OCI-M2 (cell line): ENCODE results near the gene PRKAR2B.
"Not testable (repeated sequence)": the region's sequence is repeated elsewhere in the genome, so short reads cannot be mapped to it uniquely, and the experiment has no call there.

Source experiments
- DNase-seq: peaks from one replicate; lab custom pipeline; 2025; ENCODE audit not compliant: unreplicated experiment; lab: John Stamatoyannopoulos, UW

PRKAR2B gene

GRCh38 chr7:107076781-107077698 lies 32.5 kb downstream of the PRKAR2B start:
- no peak for DNase-seq

DNA sequence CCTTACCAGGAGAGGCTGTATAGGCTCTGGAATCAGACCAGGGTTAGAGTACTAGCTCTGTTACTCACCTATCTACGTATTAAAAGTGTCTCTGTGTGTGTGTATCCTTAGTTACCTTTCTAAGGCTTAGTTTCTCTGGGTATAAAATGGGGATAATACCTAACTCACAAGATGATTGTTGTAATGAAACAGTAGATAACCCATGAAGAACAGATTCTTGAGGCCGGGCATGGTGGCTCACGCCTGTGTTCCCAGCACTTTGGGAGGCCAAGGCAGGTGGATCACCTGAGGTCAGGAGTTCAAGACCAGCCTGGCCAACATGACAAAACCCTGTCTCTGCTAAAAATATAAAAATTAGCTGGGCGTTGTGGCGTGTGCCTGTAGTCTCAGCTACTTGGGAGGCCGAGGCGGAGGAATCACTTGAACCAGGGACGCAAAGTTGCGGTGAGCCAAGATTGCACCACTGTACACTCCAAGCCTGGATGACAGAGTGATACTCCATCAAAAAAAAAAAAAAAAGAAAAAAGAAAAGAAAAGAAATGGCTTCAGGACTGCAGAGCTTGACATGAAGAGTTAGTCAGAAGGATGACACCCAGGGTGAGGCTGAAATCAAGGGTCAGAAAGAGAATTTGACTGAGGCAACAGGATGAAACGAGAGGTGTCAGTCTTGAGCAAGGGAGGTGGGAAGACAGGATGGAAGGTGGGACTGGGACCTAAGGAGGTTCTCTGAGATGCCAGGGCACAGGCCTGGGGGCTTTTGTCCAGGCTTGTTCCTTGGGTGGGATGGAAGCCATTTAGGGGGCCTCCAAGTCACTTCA lies 33.4 kb downstream of the PRKAR2B start:
- DNase-seq = no peak

DNA sequence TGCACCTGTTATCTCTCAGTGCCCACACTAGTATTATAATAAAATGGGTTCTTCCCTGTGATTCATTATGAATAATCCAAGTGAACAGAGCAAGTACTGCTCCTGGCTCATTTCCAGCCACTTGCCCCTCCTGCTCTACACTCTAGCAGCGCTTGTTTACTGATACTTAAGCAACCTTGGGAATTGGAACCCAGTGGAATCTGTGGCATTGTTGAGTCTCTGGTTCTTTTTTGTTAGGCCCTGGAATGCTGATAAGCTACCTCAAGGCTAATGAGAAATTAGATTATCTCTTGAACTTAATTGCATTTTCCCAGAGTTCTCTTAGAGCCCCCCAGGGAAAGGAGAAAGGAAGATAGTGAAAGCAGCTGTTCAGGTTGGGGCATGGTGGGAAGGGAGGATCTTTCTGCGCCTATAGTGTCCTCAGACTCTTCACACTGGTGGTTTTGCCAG lies 34.0 kb downstream of the PRKAR2B start:
- no peak for DNase-seq

GRCh38 chr7:107079212-107079940 lies 34.9 kb downstream of the PRKAR2B start:
- DNase-seq = no peak

GRCh38 chr7:107080099-107080505 lies 35.6 kb downstream of the PRKAR2B start:
- DNase-seq = no peak

- DNase-seq = no peak
Observed at GRCh38 chr7:107080533-107080932, 36.0 kb downstream of the PRKAR2B start.

DNA sequence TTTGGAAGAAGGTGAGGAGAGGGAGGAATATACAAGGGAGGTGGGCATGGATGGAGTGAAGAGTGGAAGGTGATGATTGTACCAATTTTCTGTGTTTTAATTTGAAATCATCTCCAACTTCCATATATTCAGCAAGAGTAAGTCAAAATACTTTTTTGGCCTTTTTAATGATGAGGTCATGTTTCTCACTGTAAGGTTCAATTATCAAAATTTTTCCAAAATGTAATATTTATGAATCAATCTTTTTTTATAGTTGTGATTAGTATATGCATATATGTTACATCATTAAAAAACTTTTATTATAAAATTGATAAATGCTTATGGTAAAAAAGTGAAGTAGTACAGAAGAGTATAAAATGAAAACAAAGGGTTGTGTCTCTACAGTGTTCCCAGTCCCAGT lies 40.7 kb downstream of the PRKAR2B start:
- no peak for DNase-seq

- no peak for DNase-seq
Observed at GRCh38 chr7:107089627-107090026, 45.1 kb downstream of the PRKAR2B start.

DNA sequence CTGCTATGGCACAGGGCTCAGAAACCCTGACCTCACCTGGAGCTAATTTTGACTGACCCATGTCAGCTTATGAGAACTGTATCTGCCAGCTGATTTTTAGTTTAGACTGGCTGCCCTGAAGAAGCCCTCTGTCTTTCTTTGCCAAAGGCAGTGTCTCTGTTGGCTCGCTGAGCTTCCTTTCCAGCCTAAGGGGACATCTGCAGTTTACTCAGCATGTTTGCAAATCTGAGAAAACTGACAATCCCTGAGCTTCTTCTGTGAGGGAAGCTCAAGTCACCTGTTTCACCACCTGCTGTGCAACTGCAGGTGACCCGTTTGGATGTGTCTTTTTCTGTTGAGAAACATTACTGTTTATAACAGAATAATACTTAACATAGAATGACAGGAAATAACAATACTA lies 46.0 kb downstream of the PRKAR2B start:
- no peak for DNase-seq

DNA sequence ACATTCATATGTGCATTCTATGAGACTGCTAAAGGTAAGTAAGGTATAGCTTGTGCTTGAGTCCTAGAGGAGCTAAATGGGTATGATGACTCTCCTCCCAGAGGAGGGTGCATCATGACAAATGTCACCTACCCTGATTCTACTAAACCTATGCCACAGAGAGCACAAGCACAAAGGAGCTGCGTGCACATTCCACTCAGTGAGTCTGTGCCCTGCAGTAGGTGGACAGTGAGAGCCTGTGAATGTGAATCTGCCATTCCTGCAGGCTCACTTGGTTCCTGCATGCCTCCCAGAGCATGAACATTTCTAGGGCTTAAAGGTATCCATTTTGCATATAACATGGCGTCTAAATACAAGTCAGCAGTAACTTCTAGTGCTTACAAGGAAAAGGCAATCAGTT lies 46.8 kb downstream of the PRKAR2B start:
- no peak for DNase-seq

DNA sequence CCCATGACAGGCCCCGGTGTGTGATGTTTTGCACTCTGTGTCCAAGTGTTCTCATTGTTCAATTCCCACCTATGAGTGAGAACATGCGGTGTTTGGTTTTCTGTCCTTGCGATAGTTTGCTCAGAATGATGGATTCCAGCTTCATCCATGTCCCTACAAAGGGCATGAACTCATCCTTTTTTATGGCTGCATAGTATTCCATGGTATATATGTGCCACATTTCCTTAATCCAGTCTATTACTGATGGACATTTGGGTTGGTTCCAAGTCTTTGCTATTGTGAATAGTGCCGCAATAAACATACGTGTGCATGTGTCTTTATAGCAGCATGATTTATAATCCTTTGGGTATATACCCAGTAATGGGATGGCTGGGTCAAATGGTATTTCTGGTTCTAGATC lies 49.2 kb downstream of the PRKAR2B start:
- DNase-seq = not testable (repeated sequence)

DNA sequence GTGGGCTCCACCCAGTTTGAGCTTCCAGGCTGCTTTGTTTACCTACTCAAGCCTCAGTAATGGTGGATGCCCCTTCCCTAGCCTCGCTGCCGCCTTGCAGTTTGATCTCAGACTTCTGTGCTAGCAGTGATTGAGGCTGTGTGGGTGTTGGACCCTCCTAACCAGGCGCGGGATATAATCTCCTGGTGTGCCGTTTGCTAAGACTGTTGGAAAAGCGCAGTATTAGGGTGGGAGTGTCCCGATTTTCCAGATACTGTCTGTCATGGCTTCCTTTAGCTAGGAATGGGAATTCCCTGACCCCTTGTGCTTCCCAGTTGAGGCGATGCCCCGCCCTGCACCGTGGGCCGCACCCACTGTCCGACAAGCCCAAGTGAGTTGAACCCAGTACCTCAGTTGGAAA lies 54.6 kb downstream of the PRKAR2B start:
- not testable (repeated sequence) for DNase-seq

GRCh38 chr7:107100824-107101223 lies 56.3 kb downstream of the PRKAR2B start:
- DNase-seq = no peak

DNA sequence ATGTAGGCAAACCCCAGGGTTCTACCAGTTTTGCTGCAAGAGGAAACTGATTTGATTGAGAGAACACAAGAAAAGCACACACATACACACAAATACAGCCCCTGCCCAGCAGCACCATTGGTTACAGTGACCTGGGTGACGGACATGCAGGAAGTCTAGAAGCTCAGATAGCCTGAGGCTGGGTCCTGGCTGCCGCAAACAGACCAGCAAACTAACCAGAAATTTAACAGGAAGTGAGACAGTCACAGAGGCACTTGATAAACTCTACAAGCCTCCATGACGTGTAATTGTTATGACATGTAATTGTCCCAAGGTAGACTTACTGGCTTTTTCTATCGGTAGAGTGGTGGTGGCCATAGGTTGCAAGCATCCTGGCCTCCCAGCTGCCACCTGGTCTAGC lies 58.9 kb downstream of the PRKAR2B start:
- no peak for DNase-seq

DNA sequence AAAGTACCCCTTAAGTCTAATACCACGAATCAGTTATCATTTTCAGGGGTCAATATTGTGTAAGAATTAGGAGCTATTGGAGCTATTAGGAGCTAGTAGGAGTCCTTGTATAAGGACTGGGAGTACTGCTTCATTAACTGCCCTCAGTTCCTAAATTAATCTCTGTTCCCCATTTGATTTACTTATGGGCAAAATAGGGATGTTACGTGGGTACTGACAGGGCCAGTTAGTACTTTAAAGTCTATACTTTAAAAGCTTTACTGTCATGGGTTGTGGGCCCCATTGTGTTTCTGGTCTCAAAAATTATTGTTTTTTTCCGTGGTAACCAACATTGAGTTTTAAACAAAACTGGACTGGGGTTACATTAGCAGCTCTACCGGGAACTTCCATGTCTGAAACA lies 60.3 kb downstream of the PRKAR2B start:
- no peak for DNase-seq

DNA sequence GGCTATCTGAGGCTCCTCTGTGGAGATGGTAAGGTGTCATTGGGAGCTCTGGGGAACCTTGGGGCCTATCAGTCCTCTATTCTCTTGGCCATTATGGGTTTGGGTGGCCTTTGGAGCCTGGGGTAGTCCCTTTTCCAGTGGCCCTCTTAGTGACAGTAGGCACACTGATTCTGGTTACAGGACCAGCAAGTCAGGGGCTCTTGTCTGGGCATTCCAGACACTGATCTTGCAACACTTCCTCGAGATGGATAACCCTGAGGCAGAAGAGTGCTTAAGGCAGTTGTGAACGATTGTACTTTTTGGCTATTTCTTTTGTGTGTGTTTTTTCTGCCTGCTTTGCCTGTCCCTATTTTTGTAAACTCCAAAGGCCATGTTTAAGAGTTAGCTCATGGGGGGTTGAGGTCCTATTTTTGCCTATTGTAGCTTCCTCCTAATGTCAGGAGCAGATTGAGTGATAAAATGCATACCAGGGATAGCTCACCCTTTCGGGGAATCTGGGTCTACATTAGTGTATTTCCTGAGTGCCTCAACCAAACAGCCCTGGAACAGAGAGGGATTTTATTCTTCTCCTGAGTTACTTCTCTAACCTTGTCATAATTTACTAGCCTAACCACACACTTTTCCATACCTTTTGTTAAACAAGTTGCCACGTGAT lies 61.2 kb downstream of the PRKAR2B start:
- DNase-seq = no peak

DNA sequence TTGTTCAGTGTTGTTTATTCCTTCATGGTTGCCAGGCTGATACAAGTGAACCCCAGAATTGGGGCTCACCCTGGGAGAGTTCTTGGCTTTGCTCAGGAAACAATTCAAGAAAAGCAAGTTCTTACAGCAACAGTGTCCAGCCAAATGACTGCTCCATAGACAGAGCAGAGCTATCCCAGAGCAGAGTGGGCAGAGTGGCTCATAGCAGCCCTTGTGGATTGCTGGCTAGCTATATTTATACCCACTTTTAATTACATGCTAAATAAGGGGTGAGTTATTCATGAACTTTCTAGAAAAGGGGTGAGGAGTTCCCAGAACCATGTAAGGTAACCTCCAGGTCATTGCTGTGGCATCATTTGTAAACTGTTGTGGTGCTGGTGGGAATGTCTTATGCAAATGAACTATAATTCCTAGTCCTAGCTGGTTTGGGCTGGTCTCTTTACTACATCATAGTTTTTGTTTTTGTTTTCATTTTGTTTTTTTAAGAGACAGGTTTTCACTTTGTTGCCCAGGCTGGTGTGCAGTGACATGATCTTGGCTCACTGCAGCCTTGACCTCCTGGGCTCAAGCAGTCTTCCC lies 64.4 kb downstream of the PRKAR2B start:
- no peak for DNase-seq

DNA sequence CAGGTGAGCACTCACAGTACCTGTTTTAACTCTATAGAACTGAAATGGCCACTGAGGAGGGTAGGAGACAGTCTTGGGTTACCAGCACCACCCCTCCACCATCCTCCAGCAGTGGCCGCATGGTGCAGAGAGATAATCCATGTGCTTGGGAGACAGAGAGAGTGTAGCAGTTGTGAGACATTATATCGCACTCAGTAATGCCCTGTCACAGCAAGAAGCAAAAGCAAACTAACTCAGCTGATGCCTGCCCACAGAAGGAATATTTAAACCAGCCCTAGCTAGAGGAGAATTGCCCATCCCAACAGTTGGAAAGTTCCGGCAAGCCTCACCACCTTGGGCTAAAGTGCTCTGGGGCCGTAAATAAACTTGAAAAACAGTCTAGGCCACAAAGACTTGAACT lies 65.5 kb downstream of the PRKAR2B start:
- no peak for DNase-seq

DNA sequence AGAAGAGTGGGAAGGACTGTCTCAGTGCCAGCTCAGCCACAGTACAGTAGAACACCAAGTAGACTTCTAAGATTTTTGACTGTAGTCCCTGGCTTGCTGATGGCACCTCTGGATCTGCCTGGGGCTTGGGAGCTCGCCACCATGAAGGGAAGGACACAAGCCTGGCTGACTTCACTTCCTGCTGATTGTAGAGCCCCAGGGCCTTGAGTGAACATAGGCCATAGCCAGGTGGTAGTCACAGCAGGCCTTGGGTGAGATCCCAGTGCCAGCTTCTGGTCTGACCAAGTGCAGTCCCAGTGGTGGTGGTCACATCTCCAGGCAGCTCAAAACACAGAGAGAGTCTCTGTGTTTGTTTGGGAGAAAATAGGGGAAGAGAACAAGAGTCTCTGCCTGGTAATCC lies 66.7 kb downstream of the PRKAR2B start:
- no peak for DNase-seq

- DNase-seq = no peak
Observed at GRCh38 chr7:107113866-107114265, 69.4 kb downstream of the PRKAR2B start.
